Measurements from ENCODE around the gene MTMR4.
"Not testable (repeated sequence)": the region's sequence is repeated elsewhere in the genome, so short reads cannot be mapped to it uniquely, and the experiment has no call there.

The MTMR4 gene

GRCh38 chr17:58492238-58493121 is 22.0 kb downstream of the MTMR4 start:
- no peak for DNase-seq (ENCODE audit: low read depth)

GRCh38 chr17:58491510-58492045 is 22.9 kb downstream of the MTMR4 start:
- DNase-seq (ENCODE audit: low read depth): no peak

GRCh38 chr17:58488428-58488890 is 26.0 kb downstream of the MTMR4 start:
- DNase-seq (ENCODE audit: low read depth): no peak

GRCh38 chr17:58487589-58488427 is 26.6 kb downstream of the MTMR4 start, which contains the start of gene HSF5:
Gene HSF5, minus strand, starts transcription at chr17:58488408. Its CDS starts 134 bp downstream, at chr17:58488274.
- no peak for DNase-seq (ENCODE audit: low read depth)

- no peak for DNase-seq (ENCODE audit: low read depth)
Measured at GRCh38 chr17:58484600-58484999, 29.8 kb downstream of the MTMR4 start.

GRCh38 chr17:58481798-58482197 is 32.6 kb downstream of the MTMR4 start:
- DNase-seq (ENCODE audit: low read depth): not testable (repeated sequence)

- DNase-seq (ENCODE audit: low read depth): no peak
Measured at GRCh38 chr17:58480090-58480489, 34.3 kb downstream of the MTMR4 start.

GRCh38 chr17:58476812-58477211 is 37.6 kb downstream of the MTMR4 start:
- no peak for DNase-seq (ENCODE audit: low read depth)

GRCh38 chr17:58475985-58476384 is 38.5 kb downstream of the MTMR4 start:
- DNase-seq (ENCODE audit: low read depth): no peak

GRCh38 chr17:58470356-58470755 is 44.1 kb downstream of the MTMR4 start:
- DNase-seq (ENCODE audit: low read depth): no peak

GRCh38 chr17:58468944-58469343 is 45.5 kb downstream of the MTMR4 start:
- no peak for DNase-seq (ENCODE audit: low read depth)

- DNase-seq (ENCODE audit: low read depth): no peak
Measured at GRCh38 chr17:58455491-58455890, 58.9 kb downstream of the MTMR4 start.

- DNase-seq (ENCODE audit: low read depth): peak; percentile 31
Measured at GRCh38 chr17:58452738-58453137, 61.7 kb downstream of the MTMR4 start.

GRCh38 chr17:58447039-58447975 is 67.1 kb downstream of the MTMR4 start:
- peak; percentile 83 for DNase-seq (ENCODE audit: low read depth)

- DNase-seq (ENCODE audit: low read depth): no peak
Measured at GRCh38 chr17:58446086-58446485, 68.4 kb downstream of the MTMR4 start.

Data from amniotic epithelial cell (primary cell).